Psoas muscle (tissue), 8 donors: ENCODE results near the gene ZFHX2. TPM values are rescaled to one million over a fixed set of nuclear protein-coding genes. Genes with fewer than 3 reads are reported as not detected.

Source experiments
- ATAC-seq, 4 donors: fragments of 200-7000 bp; cut with Tn5 transposase; one replicate each; pipeline ENCODE4 v1.9.1; 2020; ENCODE audit warnings: moderate library complexity in 3 of 4, mild to moderate bottlenecking in 2 of 4
- DNase-seq, 2 donors: peaks; one replicate each; pipeline ENCODE4 v3.0.0-alpha.2; 2020
- H3K27ac ChIP-seq: fragments of 200-600 bp; one replicate; pipeline ENCODE4 v1.8.0; 2022
- H3K27me3 ChIP-seq, 3 donors: fragments of 200-600 bp in 1 of 3; one replicate each; pipeline versions ENCODE4 v1.6.1 to v1.8.0; 2013 to 2022; ENCODE audit warnings: low read length in 2 of 3, mild to moderate bottlenecking in 2 of 3, moderate library complexity in 1 of 3; ENCODE audit not compliant: insufficient read depth in 3 of 3
- H3K36me3 ChIP-seq, 2 donors: fragments of 200-600 bp in 1 of 2; one replicate each; pipeline versions ENCODE4 v1.6.1 to v1.8.0; 2013 to 2022; ENCODE audit warnings: low read depth in 1 of 2, mild to moderate bottlenecking in 1 of 2, moderate library complexity in 1 of 2; ENCODE audit not compliant: insufficient read depth in 1 of 2
- H3K4me1 ChIP-seq: fragments of 200-600 bp; one replicate; pipeline ENCODE4 v1.8.0; 2022
- H3K4me3 ChIP-seq: fragments of 200-600 bp; one replicate; pipeline ENCODE4 v1.8.0; 2022; ENCODE audit warnings: mild to moderate bottlenecking
- H3K9me3 ChIP-seq: fragments of 200-600 bp; one replicate; pipeline ENCODE4 v1.8.0; 2022
- CTCF ChIP-seq: fragments of 200-600 bp; IDR thresholded peaks from one replicate; pipeline ENCODE4 v1.8.0; 2022; ENCODE audit warnings: antibody characterized with exemption
- WGBS, 3 donors: extraction: QIAGEN DNeasy Blood & Tissue Kit; methylation state at CpG; one replicate each; pipeline versions ENCODE4 v1.1.6 to v1.1.7; 2013; 5-methylcytosine and 5-hydroxymethylcytosine counted together
- intact Hi-C, 2 donors: fragments of 100-400 bp; cut with DNase I; formaldehyde crosslinking; loops; one replicate each; pipeline versions ENCODE4 v1.11.0 to v1.14.2; 2022
- polyA plus RNA-seq, 3 donors: library from polyadenylated mRNA; stranded (reverse); fragments of 200-250 nt; gene quantifications; one replicate each; pipeline ENCODE4 v1.2.3, GENCODE V29; 2013
- total RNA-seq, 4 donors: library from RNA; stranded (reverse); fragmentation: NEBNext Ultra II Directional in 2 of 4; extraction: Animal tissue kit (Norgen Biotek cat#: 25700) in 2 of 4; gene quantifications; one replicate each; pipeline versions ENCODE4 v1.2.1 to v1.2.4, GENCODE V29; 2021 to 2023
- donor health status: healthy with polysubstance abuse.
- donor health status: DM: no; HTN: no; CAD: no; lungs with moderate emphysema.
- donor health status: Bipolar disorder and iron deficiency.
- donor health status: healthy.
- donor health status: DM: yes; HTN: yes; CAD: no.
- donor health status: DM: no; HTN: no; CAD: no.
- donor health status: DM: no; HTN: no; CAD: no.
- donor health status: DM: yes; HTN: yes; CAD: no.

ZFHX2 gene
- total and polyA plus RNA-seq, 7 donors = 0.11 to 2.9 (median 0.65) TPM

GRCh38 chr14:23555533-23555881 is 3.9 kb upstream of the ZFHX2 start:
- Histone ChIP-seq H3K4me3 (peak overlapping the region; percentile 99), H3K9me3 (no peaks in the 10 kb centered on the region), H3K36me3 (peaks cover 0 to 25% of the 10 kb centered on the region in 2 donors), H3K27me3 (no peaks in the 10 kb centered on the region), H3K27ac (peak overlapping the region; percentile 99), H3K4me1 (peaks cover 25% of the 10 kb centered on the region)
- intact Hi-C loops = loop anchor here in 1 of 2 donors (10.0 kb wide), 1 partner anchor 231 kb away; the partner anchor contains the start of gene PABPN1
- TF ChIP-seq CTCF = no peak
- peak in 2 of 4 donors; percentile 1 to 13 for ATAC-seq
- no peak for DNase-seq
- 1 to 3% (median 2%) methylated on average over 14 of the region's 14 CpGs for WGBS, 3 donors

GRCh38 chr14:23550812-23551265 is 726 bp downstream of the ZFHX2 start:
- H3K9me3 ChIP-seq = no peaks in the 10 kb centered on the region
- 0 to 3% (median 2%) methylated on average over 33 to 37 of the region's 37 CpGs for WGBS, 3 donors
- intact Hi-C loops = loop anchor here in 1 of 2 donors (10.0 kb wide), 1 partner anchor 226 kb away; the partner anchor contains the start of gene PABPN1
- no peaks in the 10 kb centered on the region for H3K36me3 ChIP-seq
- no peak for TF ChIP-seq CTCF
- ATAC-seq = peak; percentile 9 to 39 (median 18)
- peaks cover 11% of the 10 kb centered on the region for H3K4me1 ChIP-seq
- DNase-seq = peak in 1 of 2 donors; percentile 34
- peak overlapping the region; percentile 85 for H3K4me3 ChIP-seq
- peaks cover 0 to 5% (median 0%) of the 10 kb centered on the region in 3 donors for H3K27me3 ChIP-seq
- H3K27ac ChIP-seq = no peak overlapping the region

GRCh38 chr14:23550131-23550811 is 1.3 kb downstream of the ZFHX2 start:
- H3K4me1 ChIP-seq = peaks cover 8% of the 10 kb centered on the region
- H3K36me3 ChIP-seq = no peaks in the 10 kb centered on the region
- no peak for TF ChIP-seq CTCF
- no peak overlapping the region for H3K27ac ChIP-seq
- no peak for DNase-seq
- intact Hi-C loops = loop anchor here in 1 of 2 donors (10.0 kb wide), 1 partner anchor 225 kb away; the partner anchor contains the start of gene PABPN1
- peaks cover 0 to 5% (median 0%) of the 10 kb centered on the region in 3 donors for H3K27me3 ChIP-seq
- peak in 1 of 4 donors; percentile 5 for ATAC-seq
- peak overlapping the region; percentile 85 for H3K4me3 ChIP-seq
- no peaks in the 10 kb centered on the region for H3K9me3 ChIP-seq
- 42 to 55% (median 47%) methylated on average over 12 of the region's 12 CpGs for WGBS, 3 donors

GRCh38 chr14:23548351-23549318 is 2.9 kb downstream of the ZFHX2 start:
- no peak for DNase-seq
- WGBS, 3 donors = 55 to 62% (median 59%) methylated on average over 18 of the region's 18 CpGs
- peaks cover 4% of the 10 kb centered on the region for H3K4me1 ChIP-seq
- intact Hi-C loops = no loop called here
- H3K27ac ChIP-seq = no peak overlapping the region
- TF ChIP-seq CTCF = no peak
- no peak for ATAC-seq
- no peaks in the 10 kb centered on the region for H3K9me3 ChIP-seq
- H3K27me3 ChIP-seq = peaks cover 0 to 5% (median 0%) of the 10 kb centered on the region in 3 donors
- H3K36me3 ChIP-seq = no peaks in the 10 kb centered on the region
- H3K4me3 ChIP-seq = no peak overlapping the region
